Effector memory CD8-positive, alpha-beta T cell (primary cell): ENCODE results near the gene KLHL22.
A peak's percentile ranks its signal among the peaks of the same experiment; 100 is the strongest.
"Not testable (repeated sequence)": the region's sequence is repeated elsewhere in the genome, so short reads cannot be mapped to it uniquely, and the experiment has no call there.

Source experiments
- ATAC-seq: fragments of 150-1000 bp; cut with Tn5 transposase; replicated peaks from 2 replicates; pipeline ENCODE4 v1.10.0; 2021; ENCODE audit warnings: mild to moderate bottlenecking, moderate library complexity
- DNase-seq, 3 experiments: peaks; one replicate each; pipeline ENCODE4 v3.0.0; 2021
- H3K27ac Mint-ChIP-seq, 2 donors: one replicate each; pipeline ENCODE4 v1.8.0; 2022; ENCODE audit warnings: mild to moderate bottlenecking in 2 of 2, mixed read lengths in 2 of 2, moderate library complexity in 2 of 2
- H3K27me3 Mint-ChIP-seq, 2 donors: one replicate each; pipeline ENCODE4 v1.8.0; 2022; ENCODE audit warnings: mixed read lengths in 2 of 2
- H3K36me3 Mint-ChIP-seq: one replicate; pipeline ENCODE4 v1.8.0; 2022; ENCODE audit warnings: mild to moderate bottlenecking, moderate library complexity, mixed read lengths; ENCODE audit not compliant: insufficient read depth
- H3K4me1 Mint-ChIP-seq, 2 donors: one replicate each; pipeline ENCODE4 v1.8.0; 2022; ENCODE audit warnings: low read depth in 2 of 2, mixed read lengths in 2 of 2
- H3K4me3 Mint-ChIP-seq, 2 donors: one replicate each; pipeline ENCODE4 v1.8.0; 2022; ENCODE audit warnings: mild to moderate bottlenecking in 2 of 2, mixed read lengths in 2 of 2, moderate library complexity in 2 of 2
- H3K9me3 Mint-ChIP-seq, 2 donors: one replicate each; pipeline ENCODE4 v1.8.0; 2022; ENCODE audit warnings: mixed read lengths in 2 of 2

Gene KLHL22

GRCh38 chr22:20504293-20504922 is 8.8 kb upstream of the KLHL22 start:
- not testable (repeated sequence) for H3K27ac Mint-ChIP-seq, ATAC-seq, H3K27me3 Mint-ChIP-seq, DNase-seq, H3K4me3 Mint-ChIP-seq, H3K9me3 Mint-ChIP-seq
- Mint-ChIP-seq H3K4me1 (peaks cover 24 to 25% of the 10 kb centered on the region in 2 donors), H3K36me3 (peaks cover 22% of the 10 kb centered on the region)

- H3K4me3 Mint-ChIP-seq = no peak overlapping the region
- no peaks in the 10 kb centered on the region for H3K27me3 Mint-ChIP-seq
- ATAC-seq = no peak
- no peak overlapping the region for H3K27ac Mint-ChIP-seq
- H3K9me3 Mint-ChIP-seq = no peaks in the 10 kb centered on the region
- DNase-seq = no peak
- peaks cover 18% of the 10 kb centered on the region for H3K36me3 Mint-ChIP-seq
- peaks cover 18 to 19% of the 10 kb centered on the region in 2 donors for H3K4me1 Mint-ChIP-seq
These were observed 8.2 kb upstream of the KLHL22 start for GRCh38 chr22:20503816-20504215.

GRCh38 chr22:20499769-20500168 is 4.2 kb upstream of the KLHL22 start:
- no peaks in the 10 kb centered on the region for H3K27me3 Mint-ChIP-seq
- DNase-seq (no peak), ATAC-seq (no peak)
- H3K9me3 Mint-ChIP-seq = no peaks in the 10 kb centered on the region
- H3K27ac Mint-ChIP-seq = no peak overlapping the region
- peaks cover 7% of the 10 kb centered on the region for H3K36me3 Mint-ChIP-seq
- peaks cover 4 to 14% of the 10 kb centered on the region in 2 donors for H3K4me1 Mint-ChIP-seq
- no peak overlapping the region for H3K4me3 Mint-ChIP-seq

GRCh38 chr22:20498913-20499312 is 3.3 kb upstream of the KLHL22 start:
- no peak overlapping the region for H3K4me3 Mint-ChIP-seq
- DNase-seq (no peak), ATAC-seq (no peak)
- H3K36me3 Mint-ChIP-seq = peaks cover 7% of the 10 kb centered on the region
- H3K4me1 Mint-ChIP-seq = peaks cover 9 to 20% of the 10 kb centered on the region in 2 donors
- H3K27me3 Mint-ChIP-seq = no peaks in the 10 kb centered on the region
- peak overlapping the region in 1 of 2 donors; percentile 85 for H3K27ac Mint-ChIP-seq
- no peaks in the 10 kb centered on the region for H3K9me3 Mint-ChIP-seq

- DNase-seq (no peak), ATAC-seq (no peak)
- peaks cover 15 to 27% of the 10 kb centered on the region in 2 donors for H3K4me1 Mint-ChIP-seq
- H3K27me3 Mint-ChIP-seq = no peaks in the 10 kb centered on the region
- H3K9me3 Mint-ChIP-seq = no peaks in the 10 kb centered on the region
- H3K27ac Mint-ChIP-seq = peak overlapping the region; percentile 90 to 94
- H3K4me3 Mint-ChIP-seq = peak overlapping the region in 1 of 2 donors; percentile 13
- peaks cover 7% of the 10 kb centered on the region for H3K36me3 Mint-ChIP-seq
These were observed 1.8 kb upstream of the KLHL22 start for GRCh38 chr22:20497426-20497825.

GRCh38 chr22:20495861-20496681 is 476 bp upstream of the KLHL22 start:
- ATAC-seq (peak; percentile 95), DNase-seq (peak; percentile 89 to 93 (median 89))
- H3K27me3 Mint-ChIP-seq = no peaks in the 10 kb centered on the region
- H3K4me1 Mint-ChIP-seq = peaks cover 19 to 36% of the 10 kb centered on the region in 2 donors
- peaks cover 7% of the 10 kb centered on the region for H3K36me3 Mint-ChIP-seq
- H3K27ac Mint-ChIP-seq = peak overlapping the region; percentile 90 to 94
- no peaks in the 10 kb centered on the region for H3K9me3 Mint-ChIP-seq
- peak overlapping the region; percentile 91 to 93 for H3K4me3 Mint-ChIP-seq

- DNase-seq = no peak
- Mint-ChIP-seq H3K4me1 (peaks cover 32 to 58% of the 10 kb centered on the region in 2 donors), H3K9me3 (no peaks in the 10 kb centered on the region), H3K36me3 (peaks cover 12% of the 10 kb centered on the region), H3K27ac (peak overlapping the region; percentile 19 to 53), H3K27me3 (no peaks in the 10 kb centered on the region), H3K4me3 (no peak overlapping the region)
- no peak for ATAC-seq
These were observed 4.2 kb downstream of the KLHL22 start for GRCh38 chr22:20491346-20491745.

- Mint-ChIP-seq H3K4me3 (no peak overlapping the region), H3K36me3 (peaks cover 8% of the 10 kb centered on the region), H3K4me1 (peaks cover 32 to 55% of the 10 kb centered on the region in 2 donors), H3K27me3 (no peaks in the 10 kb centered on the region), H3K27ac (peak overlapping the region in 1 of 2 donors; percentile 19), H3K9me3 (no peaks in the 10 kb centered on the region)
- no peak for DNase-seq
- ATAC-seq = no peak
These were observed 4.7 kb downstream of the KLHL22 start for GRCh38 chr22:20490941-20491307.

GRCh38 chr22:20490183-20490940 is 5.2 kb downstream of the KLHL22 start:
- H3K4me1 Mint-ChIP-seq = peaks cover 32 to 56% of the 10 kb centered on the region in 2 donors
- no peaks in the 10 kb centered on the region for H3K27me3 Mint-ChIP-seq
- no peak for ATAC-seq
- peaks cover 7% of the 10 kb centered on the region for H3K36me3 Mint-ChIP-seq
- H3K4me3 Mint-ChIP-seq = no peak overlapping the region
- no peaks in the 10 kb centered on the region for H3K9me3 Mint-ChIP-seq
- peak overlapping the region; percentile 32 to 80 for H3K27ac Mint-ChIP-seq
- no peak for DNase-seq

- Mint-ChIP-seq H3K9me3 (no peaks in the 10 kb centered on the region), H3K36me3 (peaks cover 7% of the 10 kb centered on the region), H3K4me1 (peaks cover 31 to 52% of the 10 kb centered on the region in 2 donors), H3K27me3 (no peaks in the 10 kb centered on the region), H3K27ac (peak overlapping the region; percentile 80 to 85), H3K4me3 (no peak overlapping the region)
- no peak for DNase-seq
- no peak for ATAC-seq
These were observed 6.6 kb downstream of the KLHL22 start for GRCh38 chr22:20488946-20489345.

- Mint-ChIP-seq H3K4me1 (peaks cover 25 to 49% of the 10 kb centered on the region in 2 donors), H3K9me3 (no peaks in the 10 kb centered on the region), H3K27me3 (no peaks in the 10 kb centered on the region), H3K27ac (peak overlapping the region; percentile 80 to 85), H3K4me3 (no peak overlapping the region), H3K36me3 (peaks cover 11% of the 10 kb centered on the region)
- DNase-seq (no peak), ATAC-seq (no peak)
These were observed 7.9 kb downstream of the KLHL22 start for GRCh38 chr22:20487715-20488114.

- Mint-ChIP-seq H3K4me1 (peaks cover 21 to 39% of the 10 kb centered on the region in 2 donors), H3K36me3 (peaks cover 14% of the 10 kb centered on the region), H3K9me3 (no peaks in the 10 kb centered on the region), H3K4me3 (no peak overlapping the region), H3K27ac (peak overlapping the region in 1 of 2 donors; percentile 69), H3K27me3 (no peaks in the 10 kb centered on the region)
- no peak for ATAC-seq
- DNase-seq = no peak
These were observed 9.4 kb downstream of the KLHL22 start for GRCh38 chr22:20486229-20486628.

GRCh38 chr22:20484948-20485683 is 10.5 kb downstream of the KLHL22 start:
- Mint-ChIP-seq H3K27me3 (no peaks in the 10 kb centered on the region), H3K4me3 (no peak overlapping the region), H3K27ac (peak overlapping the region in 1 of 2 donors; percentile 3), H3K4me1 (peaks cover 21 to 32% of the 10 kb centered on the region in 2 donors), H3K36me3 (peaks cover 14% of the 10 kb centered on the region), H3K9me3 (no peaks in the 10 kb centered on the region)
- DNase-seq (no peak), ATAC-seq (no peak)
